ENCODE measurements around the gene LHX4.

- TF ChIP-seq CTCF (IDR thresholded peaks at IDR 0.05) (no peak), POLR2A (IDR thresholded peaks at IDR 0.05) (no peak)
Observed at GRCh38 chr1:180247580-180247979, 17.5 kb downstream of the LHX4 start.

All from body of pancreas (tissue), 4 donors.